ENCODE data around the gene PPP1R15A.

DNA sequence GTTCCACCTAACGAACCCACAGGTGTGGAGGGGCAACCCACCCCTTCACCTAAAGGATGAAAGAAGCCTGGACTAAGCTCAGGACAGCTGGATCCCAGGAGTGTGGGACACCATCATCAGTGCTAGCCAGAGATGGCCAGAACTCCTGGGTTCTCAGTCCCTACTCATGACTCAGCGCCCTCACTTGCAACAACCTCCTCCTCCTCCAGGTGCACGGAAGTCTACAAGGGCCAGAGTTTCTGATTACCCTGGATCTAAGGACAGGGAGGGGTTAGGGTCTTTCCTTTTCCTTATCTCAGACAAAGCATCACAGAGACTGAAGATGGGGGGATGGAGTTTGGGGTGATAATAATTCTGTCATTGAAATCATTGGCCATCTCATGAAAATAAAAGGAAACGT is 18.3 kb downstream of the PPP1R15A start:
- TF ChIP-seq, protein P1, sequence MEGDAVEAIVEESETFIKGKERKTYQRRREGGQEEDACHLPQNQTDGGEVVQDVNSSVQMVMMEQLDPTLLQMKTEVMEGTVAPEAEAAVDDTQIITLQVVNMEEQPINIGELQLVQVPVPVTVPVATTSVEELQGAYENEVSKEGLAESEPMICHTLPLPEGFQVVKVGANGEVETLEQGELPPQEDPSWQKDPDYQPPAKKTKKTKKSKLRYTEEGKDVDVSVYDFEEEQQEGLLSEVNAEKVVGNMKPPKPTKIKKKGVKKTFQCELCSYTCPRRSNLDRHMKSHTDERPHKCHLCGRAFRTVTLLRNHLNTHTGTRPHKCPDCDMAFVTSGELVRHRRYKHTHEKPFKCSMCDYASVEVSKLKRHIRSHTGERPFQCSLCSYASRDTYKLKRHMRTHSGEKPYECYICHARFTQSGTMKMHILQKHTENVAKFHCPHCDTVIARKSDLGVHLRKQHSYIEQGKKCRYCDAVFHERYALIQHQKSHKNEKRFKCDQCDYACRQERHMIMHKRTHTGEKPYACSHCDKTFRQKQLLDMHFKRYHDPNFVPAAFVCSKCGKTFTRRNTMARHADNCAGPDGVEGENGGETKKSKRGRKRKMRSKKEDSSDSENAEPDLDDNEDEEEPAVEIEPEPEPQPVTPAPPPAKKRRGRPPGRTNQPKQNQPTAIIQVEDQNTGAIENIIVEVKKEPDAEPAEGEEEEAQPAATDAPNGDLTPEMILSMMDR (IDR thresholded peaks at IDR 0.05) = no peak
- TF ChIP-seq POLR2A (IDR thresholded peaks at IDR 0.05) = no peak

Measured in right lobe of liver (tissue), 4 donors.